Measurements from ENCODE around the gene BLM.

BLM gene

GRCh38 chr15:90790561-90790960, 73.4 kb downstream of the BLM start:
- DNase-seq = no peak

DNA sequence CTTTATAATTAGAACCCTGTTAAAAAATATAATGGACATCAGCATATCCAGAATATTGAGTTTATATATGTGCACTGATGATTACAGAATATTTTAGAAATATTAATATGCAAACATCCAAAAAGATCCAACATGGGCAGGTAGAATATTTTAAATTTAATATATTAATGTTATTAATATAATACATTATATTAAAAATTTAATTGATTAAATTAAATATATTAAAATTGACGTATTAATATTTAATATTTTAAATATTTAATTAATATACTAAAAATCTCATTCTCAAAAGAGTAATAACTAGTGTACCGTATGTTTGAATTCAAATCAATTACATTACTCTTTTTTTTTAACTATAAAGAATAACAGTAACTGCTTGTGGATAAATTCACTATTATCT, 77.4 kb downstream of the BLM start:
- no peak for DNase-seq

DNA sequence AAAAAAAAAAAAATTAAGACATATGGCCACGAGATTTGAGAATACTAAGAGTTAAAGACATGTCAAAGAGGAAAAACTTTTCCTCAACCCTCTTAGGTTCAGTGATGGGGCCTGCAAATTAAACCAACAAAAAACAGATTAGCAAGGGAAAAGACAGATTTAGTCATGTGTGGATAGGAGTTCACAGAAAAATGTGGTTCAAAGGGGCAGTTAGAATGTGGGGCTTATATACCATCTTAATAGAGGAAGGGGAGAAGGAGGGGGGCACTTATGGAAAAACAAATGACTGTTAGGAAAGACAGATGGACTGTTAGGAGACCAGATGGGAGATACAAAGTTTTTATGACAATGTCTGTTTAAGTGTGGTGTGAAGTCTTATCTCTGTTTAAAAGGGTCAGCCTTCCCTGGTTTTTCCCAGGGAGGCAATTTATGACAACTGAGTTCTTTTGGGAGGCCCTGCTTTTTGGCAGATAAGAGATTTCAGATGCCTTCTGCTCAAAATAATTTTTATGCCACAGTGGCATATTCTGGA, 82.6 kb downstream of the BLM start:
- DNase-seq = no peak

DNA sequence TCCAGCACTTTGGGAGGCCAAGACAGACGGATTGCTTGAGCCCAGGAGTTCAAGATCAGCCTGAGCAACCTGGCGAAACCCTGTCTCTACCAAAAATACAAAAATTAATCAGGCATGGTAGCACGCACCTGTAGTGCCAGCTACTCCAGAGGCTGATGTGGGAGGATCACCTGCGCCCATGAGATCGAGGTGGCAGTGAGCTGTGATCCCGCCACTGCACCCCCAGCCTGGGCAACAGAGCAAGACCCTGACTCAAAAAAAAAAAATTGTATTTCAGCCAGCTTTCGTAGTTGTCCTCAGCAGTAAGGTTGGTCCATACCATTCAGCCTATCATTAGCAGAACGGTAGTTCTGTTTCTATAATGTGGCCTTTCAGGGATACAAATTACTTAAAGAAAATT, 84.7 kb downstream of the BLM start:
- DNase-seq = no peak

DNA sequence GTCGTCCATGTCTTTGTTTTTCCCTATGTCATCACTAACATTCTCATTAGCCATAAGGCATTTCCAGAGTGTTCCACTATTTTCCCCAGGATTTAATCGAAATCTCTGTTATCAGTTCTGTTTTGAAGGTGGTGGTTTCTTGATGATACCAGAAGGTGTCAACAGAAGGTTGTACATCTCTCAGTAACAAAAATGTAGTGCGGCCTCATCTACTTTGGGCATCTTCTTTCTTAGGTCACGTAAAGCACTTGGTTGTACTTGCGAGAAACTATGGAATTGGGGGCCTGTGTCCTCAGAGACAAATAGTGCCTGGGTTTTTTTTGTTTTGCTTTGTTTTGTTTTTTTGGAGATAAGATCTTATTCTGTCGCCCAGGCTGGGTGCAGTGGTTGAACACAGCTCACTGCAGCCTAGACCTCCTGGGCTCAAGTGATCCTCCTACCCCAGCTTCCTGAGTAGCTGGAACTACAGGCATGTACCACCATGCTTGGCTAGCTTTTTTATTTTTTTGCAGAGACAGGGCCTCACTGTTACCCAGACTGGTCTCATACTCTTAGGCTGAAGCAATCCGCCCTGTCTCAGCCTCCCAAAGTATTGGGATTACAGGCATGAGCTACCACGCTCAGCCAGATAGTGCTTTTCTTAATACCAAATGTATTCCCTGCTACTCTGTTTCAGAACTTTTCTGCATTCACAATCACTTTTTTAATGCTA, 90.1 kb downstream of the BLM start:
- no peak for DNase-seq

DNA sequence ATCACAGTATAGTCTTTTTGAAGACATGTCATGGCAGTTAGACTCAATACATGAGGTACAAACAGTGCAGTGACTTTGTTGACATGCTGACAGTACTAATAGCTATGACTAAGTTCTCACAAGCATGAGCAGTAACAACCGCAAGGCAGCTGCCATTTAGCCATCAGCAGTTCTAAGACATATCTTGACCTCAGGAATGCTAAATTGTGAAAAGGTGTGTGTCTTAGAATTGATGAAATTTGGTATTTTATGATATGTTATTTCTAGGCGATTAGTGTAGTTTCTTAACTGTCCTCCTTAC, 90.6 kb downstream of the BLM start:
- DNase-seq = no peak

DNA sequence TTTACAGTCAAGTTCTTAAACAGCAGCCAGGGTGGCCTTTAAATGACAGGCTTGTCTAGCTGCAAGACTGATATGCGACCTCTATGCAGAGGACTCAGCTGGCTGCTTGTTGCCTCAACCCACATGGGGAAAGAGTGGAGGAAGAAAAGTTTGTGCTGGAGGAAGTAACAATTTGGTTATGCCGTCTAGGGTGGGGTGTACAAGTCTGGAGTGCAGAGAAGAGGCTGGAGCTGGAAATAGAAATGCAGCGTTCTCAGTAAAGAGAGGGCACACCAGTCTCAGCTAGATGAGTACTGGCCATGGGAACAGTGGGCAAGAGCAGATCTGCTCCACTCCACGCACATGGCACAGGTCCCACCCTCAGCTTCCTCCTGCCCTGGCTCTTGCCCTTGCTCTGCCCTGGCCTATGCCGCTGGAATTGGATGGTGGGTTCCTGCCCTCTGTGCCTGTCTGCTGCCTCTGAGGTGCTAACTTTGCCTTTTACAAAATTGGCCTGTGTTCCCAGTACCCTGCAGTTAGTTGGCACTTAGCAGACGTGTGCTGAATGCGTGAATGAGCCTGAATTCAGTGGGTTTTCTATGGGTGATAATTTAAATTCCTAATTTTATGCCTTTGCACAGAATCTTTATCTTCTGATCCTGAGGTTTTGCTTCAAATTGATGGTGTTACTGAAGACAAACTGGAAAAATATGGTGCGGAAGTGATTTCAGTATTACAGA, 91.5 kb downstream of the BLM start:
- no peak for DNase-seq

DNA sequence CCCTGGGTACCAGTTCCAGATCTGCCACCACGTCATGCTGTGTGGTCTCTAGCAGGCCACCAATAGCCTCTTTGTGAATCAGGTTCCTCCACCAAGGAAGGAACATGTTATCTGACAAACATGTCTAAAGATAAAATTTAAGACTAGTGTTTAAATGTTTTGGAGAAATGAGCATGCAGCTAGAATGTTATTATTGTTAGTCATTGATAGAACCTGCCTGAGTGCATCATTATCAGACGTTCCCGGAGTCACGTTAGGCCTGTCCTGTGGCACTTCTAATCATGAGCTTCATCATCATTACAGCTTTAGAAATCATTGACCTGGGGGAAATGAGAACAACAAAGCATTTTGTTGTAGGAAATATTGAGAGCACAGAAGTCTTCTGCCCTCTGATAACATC, 92.4 kb downstream of the BLM start:
- no peak for DNase-seq

DNA sequence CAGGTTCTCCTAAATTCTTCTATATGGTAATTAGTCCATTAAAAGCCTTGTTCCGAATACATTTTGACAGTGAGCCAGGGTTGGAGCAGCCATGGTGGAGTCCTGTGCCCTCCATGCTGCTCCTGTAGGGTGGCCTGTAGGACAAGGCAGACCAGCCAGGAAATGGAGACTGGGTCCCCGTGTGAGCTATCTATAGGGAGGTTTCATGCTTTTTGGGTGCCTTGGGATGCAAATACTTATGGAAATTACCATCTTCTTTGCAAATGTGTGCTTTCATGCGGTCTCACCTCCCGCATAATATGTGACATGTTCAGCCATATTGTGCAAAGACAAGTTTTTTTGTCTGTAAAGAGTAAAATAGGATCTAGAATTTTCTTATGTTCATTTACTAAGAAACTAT, 93.2 kb downstream of the BLM start:
- no peak for DNase-seq

DNA sequence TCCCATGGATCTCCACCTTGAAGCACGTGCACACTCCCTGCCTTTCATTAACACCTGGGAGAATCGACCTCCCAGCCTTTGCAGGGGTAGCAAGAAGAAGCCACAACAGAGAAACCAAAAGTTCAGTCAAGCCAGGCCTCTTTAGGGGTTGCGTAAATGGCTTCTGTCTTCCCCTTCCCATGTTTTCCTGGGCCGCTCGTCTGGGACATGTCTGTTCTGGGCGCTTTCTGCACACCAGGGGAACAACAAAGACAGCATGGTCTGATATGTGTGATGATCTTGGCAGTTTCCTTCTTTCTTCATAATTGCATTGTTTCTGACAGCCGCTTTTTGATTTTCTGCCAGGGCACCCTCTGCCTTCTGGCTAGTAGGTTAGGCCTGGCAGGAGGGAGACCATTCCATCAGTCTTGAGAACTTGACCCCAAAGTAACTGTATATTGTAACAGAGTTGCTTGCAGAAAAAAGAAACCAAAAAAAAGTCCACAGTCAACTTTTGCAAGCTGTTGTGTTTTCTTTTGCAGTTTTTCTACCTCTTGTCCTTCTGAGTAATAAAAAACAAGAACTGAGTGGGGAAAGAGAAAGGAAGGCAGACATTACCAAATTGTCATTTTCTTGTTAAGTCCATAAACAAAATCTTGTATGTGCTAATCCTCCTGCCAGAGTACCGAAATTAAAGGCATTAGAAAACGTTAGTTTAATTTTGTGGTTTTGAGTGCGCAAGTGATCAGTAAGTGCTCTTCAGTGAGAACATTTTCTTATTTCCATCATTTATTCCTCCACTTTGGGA, 95.2 kb downstream of the BLM start:
- DNase-seq = no peak

GRCh38 chr15:90812958-90813265, 95.8 kb downstream of the BLM start:
- no peak for DNase-seq

GRCh38 chr15:90813796-90814190, 96.6 kb downstream of the BLM start:
- DNase-seq = no peak

GRCh38 chr15:90814191-90814821, 97.2 kb downstream of the BLM start:
- DNase-seq = no peak

DNA sequence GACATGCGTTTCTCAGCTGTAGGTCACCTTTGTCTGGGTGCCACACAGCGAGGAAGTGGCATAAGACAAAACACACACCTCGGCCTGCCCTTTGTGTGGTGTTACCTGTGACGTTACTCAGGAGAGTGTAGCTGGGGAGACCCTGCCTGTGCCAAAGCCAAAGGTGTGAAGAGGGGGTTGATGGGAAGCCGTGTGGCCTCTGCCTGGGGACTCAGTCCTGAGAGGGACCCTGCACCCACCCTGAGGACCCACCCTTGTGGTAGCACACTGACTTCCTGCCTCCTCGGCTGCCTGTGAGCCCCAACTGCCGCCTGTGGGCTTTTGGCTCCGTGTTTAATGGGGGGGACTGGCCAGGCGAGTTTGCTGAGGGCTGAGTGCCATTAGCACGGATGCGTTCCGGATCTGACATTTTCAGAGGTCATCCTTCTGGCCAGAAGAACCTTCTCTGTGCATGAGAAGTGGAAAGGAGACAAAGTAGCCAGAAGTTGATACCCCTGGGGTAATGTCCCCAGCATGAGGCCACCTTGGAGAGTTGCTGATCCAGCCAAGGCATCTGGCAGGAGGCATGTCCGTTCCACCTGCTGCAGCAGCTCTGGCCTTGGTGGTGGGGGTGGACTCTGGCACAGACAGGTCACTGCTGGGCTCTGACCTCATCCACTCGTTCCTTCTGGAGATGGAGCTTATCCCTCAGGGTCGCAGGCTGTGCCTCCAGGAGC, 99.4 kb downstream of the BLM start:
- no peak for DNase-seq

DNA sequence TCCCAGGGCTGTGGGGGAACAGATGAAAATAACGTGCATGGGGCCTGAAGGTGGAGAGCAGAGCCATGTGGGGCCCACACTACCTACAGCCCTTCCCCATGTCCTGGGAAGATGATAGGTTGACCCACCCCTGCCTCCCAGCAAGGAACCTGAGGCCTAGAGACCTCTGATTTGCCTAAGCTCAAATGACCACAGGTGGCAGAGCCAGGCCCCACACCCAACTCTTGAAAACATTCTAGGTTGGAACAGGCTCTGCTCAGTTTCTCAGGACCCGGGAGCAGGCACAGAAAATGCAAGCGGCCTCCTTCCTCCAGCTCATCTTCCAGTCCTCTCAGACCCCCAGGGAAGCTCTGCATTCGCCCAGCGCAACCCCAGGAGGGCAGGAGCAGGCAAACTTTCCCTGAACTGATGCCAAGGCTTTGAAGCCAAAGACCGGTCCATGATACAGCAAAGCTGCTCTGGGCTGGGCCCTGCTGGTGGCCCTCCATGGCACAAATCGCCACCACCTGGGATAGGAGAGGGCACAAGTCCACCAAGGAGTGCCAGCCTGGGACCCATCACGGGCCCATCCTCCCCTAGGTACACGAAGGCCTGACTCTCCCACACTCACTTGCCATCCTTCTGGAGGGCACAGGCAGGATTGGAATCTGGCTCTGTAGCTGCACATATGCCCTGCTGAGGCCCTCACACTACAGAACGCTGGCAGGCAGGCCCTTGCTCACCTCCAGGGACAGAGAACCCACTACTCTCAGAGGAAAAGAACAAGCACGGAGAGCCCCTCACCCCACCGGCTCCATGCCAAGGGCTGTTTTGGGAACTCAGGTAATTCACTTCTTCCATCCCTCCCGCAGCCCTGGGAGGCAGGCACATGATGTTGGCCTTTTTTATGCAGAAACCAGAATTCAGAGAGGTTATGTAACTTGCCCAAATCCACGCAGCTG, 100.2 kb downstream of the BLM start:
- DNase-seq = no peak

GRCh38 chr15:90818251-90819210, 101.4 kb downstream of the BLM start:
- no peak for DNase-seq

- DNase-seq = no peak
Observed at GRCh38 chr15:90819390-90819789, 102.2 kb downstream of the BLM start.

DNA sequence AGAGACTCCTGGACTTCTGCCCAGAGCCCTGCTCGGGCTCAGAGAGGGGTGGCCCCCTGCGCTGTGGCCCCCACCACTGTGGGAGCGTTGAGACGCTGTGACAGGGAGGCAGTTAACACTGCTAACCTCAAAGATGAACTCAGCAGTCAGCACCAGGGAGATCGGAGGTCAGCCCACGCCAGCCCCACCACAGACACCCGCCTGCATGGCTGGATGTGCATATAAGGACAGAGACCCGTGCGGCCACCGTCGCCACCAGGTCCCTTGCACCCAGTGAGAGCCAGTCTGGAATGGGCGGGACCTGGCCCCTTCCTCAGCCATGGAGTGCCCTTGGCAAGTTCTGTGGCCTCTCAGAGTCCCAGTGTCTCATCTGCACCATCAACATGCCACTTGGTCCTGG, 102.7 kb downstream of the BLM start:
- DNase-seq = no peak

GRCh38 chr15:90820481-90820880, 103.3 kb downstream of the BLM start:
- no peak for DNase-seq

- DNase-seq = no peak
Observed at GRCh38 chr15:90822204-90822955, 105.2 kb downstream of the BLM start.
